B cell (primary cell): ENCODE results near the gene LECT2. TPM values are rescaled to one million over a fixed set of nuclear protein-coding genes. Genes with fewer than 3 reads are reported as not detected.

Experiments
- ATAC-seq: fragments of 200-7000 bp; cut with Tn5 transposase; one replicate; pipeline ENCODE4 v1.10.0; 2021; ENCODE audit warnings: low read depth, mild to moderate bottlenecking, moderate number of reproducible peaks, moderate library complexity
- CTCF ChIA-PET: fragments of 350-600 bp; sonication (Branson Sonifier 250); formaldehyde crosslinking; loops from one replicate; lab custom pipeline; 2021; ENCODE audit warnings: antibody characterized with exemption, inconsistent platforms; lab: Charles Lee
- POLR2A ChIA-PET: fragments of 350-600 bp; sonication (Branson Sonifier 250); formaldehyde crosslinking; loops from one replicate; lab custom pipeline; 2021; ENCODE audit warnings: antibody characterized with exemption; lab: Charles Lee
- DNase-seq: peaks from one replicate; pipeline ENCODE4 v3.0.0; 2013
- H2AFZ ChIP-seq: 2 replicates; pipeline ENCODE4 v1.6.1; 2012; ENCODE audit warnings: mild to moderate bottlenecking, low read depth, low read length; ENCODE audit not compliant: insufficient read depth, poor library complexity, severe bottlenecking
- H3K27ac ChIP-seq, 2 donors: 1 replicate in 1 of 2; 2 replicates in 1 of 2; pipeline ENCODE4 v1.5.1; 2012 to 2013; ENCODE audit warnings: low read length in 2 of 2, mild to moderate bottlenecking in 2 of 2, moderate library complexity in 1 of 2
- H3K27me3 ChIP-seq, 4 experiments: fragments of 200-600 bp in 1 of 4; sonication (generic) in 1 of 4; replicated peaks in 1 of 4; 1 replicate in 2 of 4; 2 replicates in 2 of 4; pipeline versions ENCODE4 v1.6.1 to v1.7.0; 2013 to 2016; ENCODE audit warnings: low read length in 3 of 4, mild to moderate bottlenecking in 2 of 4, mixed read lengths in 1 of 4, moderate library complexity in 1 of 4; ENCODE audit not compliant: insufficient read depth in 4 of 4, control insufficient read depth in 3 of 4; ENCODE audit errors: control extremely low read depth in 1 of 4
- H3K36me3 ChIP-seq, 2 experiments: replicated peaks in 1 of 2; 1 replicate in 1 of 2; 2 replicates in 1 of 2; pipeline versions ENCODE4 v1.6.1 to v1.7.1; 2013; ENCODE audit warnings: low read length in 1 of 2; ENCODE audit not compliant: insufficient read depth in 2 of 2, control insufficient read depth in 1 of 2; ENCODE audit errors: control extremely low read depth in 1 of 2, extremely low read depth in 1 of 2
- H3K4me1 ChIP-seq, 2 donors: fragments of 200-600 bp in 1 of 2; sonication (generic) in 1 of 2; 1 replicate in 1 of 2; 2 replicates in 1 of 2; pipeline versions ENCODE4 v1.5.1 to v1.6.1; 2013 to 2017; ENCODE audit warnings: low read length in 2 of 2; ENCODE audit not compliant: control insufficient read depth in 2 of 2, insufficient read depth in 2 of 2
- H3K4me2 ChIP-seq: replicated peaks from 2 replicates; pipeline ENCODE3; 2012; ENCODE audit warnings: mild to moderate bottlenecking, low read depth, low read length; ENCODE audit not compliant: poor library complexity, severe bottlenecking
- H3K4me3 ChIP-seq, 5 experiments: fragments of 200-600 bp in 1 of 5; sonication (generic) in 1 of 5; 1 replicate in 3 of 5; 2 replicates in 2 of 5; pipeline versions ENCODE4 v1.5.1 to v1.7.0; 2011 to 2016; ENCODE audit warnings: low read length in 4 of 5, mild to moderate bottlenecking in 4 of 5, low read depth in 2 of 5, control low read depth in 1 of 5, moderate library complexity in 1 of 5; ENCODE audit not compliant: insufficient read depth in 1 of 5; ENCODE audit errors: control extremely low read depth in 1 of 5, extremely low read depth in 1 of 5
- H3K79me2 ChIP-seq: fragments of 200-600 bp; sonication (generic); one replicate; pipeline ENCODE4 v1.6.0; 2016; ENCODE audit warnings: low read length; ENCODE audit not compliant: control insufficient read depth, insufficient read depth
- H3K9ac ChIP-seq: fragments of 200-600 bp; sonication (generic); 2 replicates; pipeline ENCODE4 v1.6.1; 2017; ENCODE audit warnings: mild to moderate bottlenecking, low read length, moderate library complexity
- H3K9me3 ChIP-seq, 3 donors: one replicate each; pipeline versions ENCODE4 v1.6.1 to v1.7.1; 2013; ENCODE audit warnings: low read length in 2 of 3; ENCODE audit not compliant: control insufficient read depth in 2 of 3, insufficient read depth in 1 of 3; ENCODE audit errors: control extremely low read depth in 1 of 3
- H4K20me1 ChIP-seq: 2 replicates; pipeline ENCODE4 v1.6.0; 2012; ENCODE audit warnings: mild to moderate bottlenecking, low read length; ENCODE audit not compliant: insufficient read depth, control insufficient read depth, poor library complexity, severe bottlenecking
- H3K27ac Mint-ChIP-seq: one replicate; pipeline ENCODE4 v1.8.0; 2021; ENCODE audit warnings: mixed read lengths
- H3K27me3 Mint-ChIP-seq: one replicate; pipeline ENCODE4 v1.8.0; 2021; ENCODE audit warnings: mixed read lengths
- H3K4me1 Mint-ChIP-seq: one replicate; pipeline ENCODE4 v1.8.0; 2021; ENCODE audit warnings: mixed read lengths
- H3K4me3 Mint-ChIP-seq: one replicate; pipeline ENCODE4 v1.8.0; 2021; ENCODE audit warnings: mixed read lengths
- H3K9me3 Mint-ChIP-seq: one replicate; pipeline ENCODE4 v1.8.0; 2022; ENCODE audit warnings: mixed read lengths; ENCODE audit not compliant: insufficient read depth
- CTCF ChIP-seq: fragments of 200-600 bp; IDR thresholded peaks from one replicate; pipeline ENCODE4 v1.8.0; 2022; ENCODE audit warnings: antibody characterized with exemption, mild to moderate bottlenecking
- EZH2 ChIP-seq: IDR thresholded peaks from 2 replicates; pipeline ENCODE4 v1.6.1; 2012; ENCODE audit warnings: borderline replicate concordance, low read depth, mild to moderate bottlenecking, moderate library complexity, low read length; ENCODE audit not compliant: insufficient read depth, poor library complexity, severe bottlenecking
- WGBS: methylation state at CpG from one replicate; pipeline ENCODE4 v1.1.5; 2013; ENCODE audit warnings: missing lambda C conversion rate; ENCODE audit not compliant: insufficient coverage; 5-methylcytosine and 5-hydroxymethylcytosine counted together
- intact Hi-C: fragments of 100-400 bp; cut with micrococcal nuclease; formaldehyde crosslinking; loops from one replicate; pipeline ENCODE4 v1.10.0; 2022
- polyA plus RNA-seq: library from polyadenylated mRNA; depleted of rRNA; stranded (reverse); fragments of >200 nt; gene quantifications from 2 replicates; pipeline ENCODE4 v1.2.3, GENCODE V29; 2012
- total RNA-seq, 2 donors: library from RNA; stranded (reverse); fragments of 120-200 nt in 1 of 2; gene quantifications; 1 replicate in 1 of 2; 2 replicates in 1 of 2; pipeline versions ENCODE4 v1.2.3 to v1.2.4, GENCODE V29; 2013 to 2022

The LECT2 gene
- total and polyA plus RNA-seq, 2 donors (not counting 1 experiment from before 2014, with no cell fraction given), result not detected

GRCh38 chr5:136001466-136001981, 46.7 kb upstream of the LECT2 start:
- CTCF ChIA-PET, result no interaction called here
- DNase-seq, result no peak
- H3K9ac ChIP-seq, result no peak overlapping the region
- no peak overlapping the region for H2AFZ ChIP-seq
- Mint-ChIP-seq H3K27me3 (peaks cover 36% of the 10 kb centered on the region), H3K4me3 (no peak overlapping the region), H3K9me3 (no peaks in the 10 kb centered on the region), H3K4me1 (no peaks in the 10 kb centered on the region), H3K27ac (no peak overlapping the region)
- no peaks in the 10 kb centered on the region for H3K79me2 ChIP-seq
- POLR2A ChIA-PET, result no interaction called here
- H3K36me3 ChIP-seq, result no peaks in the 10 kb centered on the region
- no peaks in the 10 kb centered on the region for H3K9me3 ChIP-seq
- WGBS, result 93% methylated on average over 3 of the region's 5 CpGs
- H3K4me2 ChIP-seq, result no peak overlapping the region
- no peak for ATAC-seq
- intact Hi-C loops, result no loop called here
- H3K4me1 ChIP-seq, result no peaks in the 10 kb centered on the region
- no peak overlapping the region for H3K27ac ChIP-seq
- TF ChIP-seq CTCF (no peak), EZH2 (no peak)
- H4K20me1 ChIP-seq, result no peaks in the 10 kb centered on the region
- peaks cover 0 to 6% (median 0%) of the 10 kb centered on the region in 4 experiments for H3K27me3 ChIP-seq
- H3K4me3 ChIP-seq, result no peak overlapping the region

GRCh38 chr5:136000932-136001331, 46.1 kb upstream of the LECT2 start:
- intact Hi-C loops, result no loop called here
- Histone ChIP-seq H3K4me1 (no peaks in the 10 kb centered on the region), H3K79me2 (no peaks in the 10 kb centered on the region), H3K27ac (no peak overlapping the region), H4K20me1 (no peaks in the 10 kb centered on the region), H2AFZ (no peak overlapping the region), H3K4me2 (no peak overlapping the region), H3K27me3 (peaks cover 0 to 11% (median 0%) of the 10 kb centered on the region in 4 experiments), H3K4me3 (no peak overlapping the region), H3K36me3 (no peaks in the 10 kb centered on the region), H3K9me3 (no peaks in the 10 kb centered on the region), H3K9ac (no peak overlapping the region)
- H3K4me3 Mint-ChIP-seq, result no peak overlapping the region
- DNase-seq (no peak), ATAC-seq (no peak)
- WGBS, result 78% methylated on average over 2 of the region's 3 CpGs
- H3K27ac Mint-ChIP-seq, result no peak overlapping the region
- peaks cover 39% of the 10 kb centered on the region for H3K27me3 Mint-ChIP-seq
- no peaks in the 10 kb centered on the region for H3K9me3 Mint-ChIP-seq
- CTCF ChIA-PET, result no interaction called here
- TF ChIP-seq EZH2, result no peak
- TF ChIP-seq CTCF, result no peak
- H3K4me1 Mint-ChIP-seq, result no peaks in the 10 kb centered on the region
- POLR2A ChIA-PET, result no interaction called here
